GM23248 (cell line): ENCODE measurements around the gene HLA-DQA1.

Experiments
- EZH2 ChIP-seq: fragments of 200-600 bp; sonication (generic); IDR thresholded peaks from 2 replicates; pipeline ENCODE4 v1.6.1; 2018; ENCODE audit warnings: antibody characterized with exemption, mild to moderate bottlenecking; ENCODE audit not compliant: insufficient read depth, poor library complexity, severe bottlenecking
- EZH2phosphoT487 ChIP-seq: fragments of 200-600 bp; sonication (generic); IDR thresholded peaks from 2 replicates; pipeline ENCODE4 v1.6.1; 2018; ENCODE audit warnings: antibody characterized with exemption, moderate library complexity, mild to moderate bottlenecking, low read depth; ENCODE audit not compliant: insufficient read depth

- TF ChIP-seq EZH2: no peak
- no peak for TF ChIP-seq EZH2phosphoT487
Measured at GRCh38 chr6:32659856-32660595, 22.8 kb downstream of the HLA-DQA1 start.
